Thyroid gland (tissue), 4 donors: ENCODE results near the gene FOSL1.

Source experiments
- POLR2A ChIP-seq, 2 donors: fragments of 450-650 bp; IDR thresholded peaks; one replicate each; pipeline ENCODE4 v1.6.1; 2017; ENCODE audit warnings: antibody characterized with exemption in 2 of 2, mild to moderate bottlenecking in 2 of 2, moderate library complexity in 1 of 2
- TF ChIP-seq, protein P1 (sequence below), 6 experiments: fragments of 200-600 bp in 3 of 6; fragments of 450-650 bp in 3 of 6; sonication (generic) in 3 of 6; IDR thresholded peaks; one replicate each; pipeline ENCODE4 v1.5.1; 2016 to 2019; ENCODE audit warnings: antibody characterized with exemption in 6 of 6, mild to moderate bottlenecking in 2 of 6, inconsistent platforms in 1 of 6, moderate library complexity in 1 of 6

DNA sequence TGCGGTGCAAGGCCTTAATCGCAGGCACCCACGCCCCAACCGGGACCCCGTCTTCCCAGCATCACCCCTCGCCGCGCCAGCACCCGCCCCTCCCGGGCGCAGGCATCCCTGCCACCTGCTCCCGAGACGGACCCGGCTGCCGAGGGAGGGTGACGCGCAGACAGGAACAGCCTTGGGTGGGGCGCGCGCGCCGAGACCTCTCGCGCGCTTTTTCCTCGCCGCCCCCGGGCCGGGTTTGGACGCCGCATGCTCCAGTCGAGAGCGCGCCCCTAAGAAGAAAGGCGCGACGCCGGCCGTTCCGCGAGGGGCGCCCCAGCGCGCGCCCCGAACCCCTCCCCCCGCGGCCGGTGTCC is 42.7 kb downstream of the FOSL1 start:
- TF ChIP-seq, protein P1, sequence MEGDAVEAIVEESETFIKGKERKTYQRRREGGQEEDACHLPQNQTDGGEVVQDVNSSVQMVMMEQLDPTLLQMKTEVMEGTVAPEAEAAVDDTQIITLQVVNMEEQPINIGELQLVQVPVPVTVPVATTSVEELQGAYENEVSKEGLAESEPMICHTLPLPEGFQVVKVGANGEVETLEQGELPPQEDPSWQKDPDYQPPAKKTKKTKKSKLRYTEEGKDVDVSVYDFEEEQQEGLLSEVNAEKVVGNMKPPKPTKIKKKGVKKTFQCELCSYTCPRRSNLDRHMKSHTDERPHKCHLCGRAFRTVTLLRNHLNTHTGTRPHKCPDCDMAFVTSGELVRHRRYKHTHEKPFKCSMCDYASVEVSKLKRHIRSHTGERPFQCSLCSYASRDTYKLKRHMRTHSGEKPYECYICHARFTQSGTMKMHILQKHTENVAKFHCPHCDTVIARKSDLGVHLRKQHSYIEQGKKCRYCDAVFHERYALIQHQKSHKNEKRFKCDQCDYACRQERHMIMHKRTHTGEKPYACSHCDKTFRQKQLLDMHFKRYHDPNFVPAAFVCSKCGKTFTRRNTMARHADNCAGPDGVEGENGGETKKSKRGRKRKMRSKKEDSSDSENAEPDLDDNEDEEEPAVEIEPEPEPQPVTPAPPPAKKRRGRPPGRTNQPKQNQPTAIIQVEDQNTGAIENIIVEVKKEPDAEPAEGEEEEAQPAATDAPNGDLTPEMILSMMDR (IDR thresholded peaks at IDR 0.05), result no peak
- TF ChIP-seq POLR2A (IDR thresholded peaks at IDR 0.05), result no peak
